Activated gamma-delta T cell treated with Interleukin-2 at 50 U/mL for 16 hours (primary cell): ENCODE results near the gene SAMD4A.

Experiments used
- DNase-seq: peaks from one replicate; pipeline ENCODE4 v3.0.0-alpha.2; 2020

SAMD4A gene

GRCh38 chr14:54814076-54814475, 247.1 kb downstream of the SAMD4A start:
- no peak for DNase-seq

- no peak for DNase-seq
Observed at GRCh38 chr14:54815016-54815415, 248.1 kb downstream of the SAMD4A start.

- no peak for DNase-seq
Observed at GRCh38 chr14:54815515-54815914, 248.6 kb downstream of the SAMD4A start.

GRCh38 chr14:54816450-54816849, 249.5 kb downstream of the SAMD4A start:
- no peak for DNase-seq

- no peak for DNase-seq
Observed at GRCh38 chr14:54817506-54817905, 250.6 kb downstream of the SAMD4A start.

GRCh38 chr14:54818201-54819133, 251.5 kb downstream of the SAMD4A start:
- no peak for DNase-seq

- DNase-seq = no peak
Observed at GRCh38 chr14:54822685-54823084, 255.8 kb downstream of the SAMD4A start.

GRCh38 chr14:54823757-54824549, 257.0 kb downstream of the SAMD4A start:
- no peak for DNase-seq

- no peak for DNase-seq
Observed at GRCh38 chr14:54828037-54828436, 261.1 kb downstream of the SAMD4A start.

GRCh38 chr14:54829486-54830224, 262.7 kb downstream of the SAMD4A start:
- DNase-seq = no peak

GRCh38 chr14:54830650-54831049, 263.7 kb downstream of the SAMD4A start:
- no peak for DNase-seq

- no peak for DNase-seq
Observed at GRCh38 chr14:54834081-54834480, 267.2 kb downstream of the SAMD4A start.

- DNase-seq = no peak
Observed at GRCh38 chr14:54834727-54835126, 267.8 kb downstream of the SAMD4A start.

GRCh38 chr14:54836231-54836630, 269.3 kb downstream of the SAMD4A start:
- DNase-seq = no peak

GRCh38 chr14:54837508-54838149, 270.7 kb downstream of the SAMD4A start:
- DNase-seq = no peak

GRCh38 chr14:54838931-54839512, 272.1 kb downstream of the SAMD4A start:
- no peak for DNase-seq

- DNase-seq = no peak
Observed at GRCh38 chr14:54839701-54840119, 272.8 kb downstream of the SAMD4A start.

GRCh38 chr14:54840336-54840735, 273.4 kb downstream of the SAMD4A start:
- DNase-seq = no peak

- DNase-seq = no peak
Observed at GRCh38 chr14:54840798-54841197, 273.9 kb downstream of the SAMD4A start.
